Measurements from ENCODE around the gene PTPRJ.
A peak's percentile ranks its signal among the peaks of the same experiment; 100 is the strongest.
"Not testable (repeated sequence)": the region's sequence is repeated elsewhere in the genome, so short reads cannot be mapped to it uniquely, and the experiment has no call there.

PTPRJ gene

DNA sequence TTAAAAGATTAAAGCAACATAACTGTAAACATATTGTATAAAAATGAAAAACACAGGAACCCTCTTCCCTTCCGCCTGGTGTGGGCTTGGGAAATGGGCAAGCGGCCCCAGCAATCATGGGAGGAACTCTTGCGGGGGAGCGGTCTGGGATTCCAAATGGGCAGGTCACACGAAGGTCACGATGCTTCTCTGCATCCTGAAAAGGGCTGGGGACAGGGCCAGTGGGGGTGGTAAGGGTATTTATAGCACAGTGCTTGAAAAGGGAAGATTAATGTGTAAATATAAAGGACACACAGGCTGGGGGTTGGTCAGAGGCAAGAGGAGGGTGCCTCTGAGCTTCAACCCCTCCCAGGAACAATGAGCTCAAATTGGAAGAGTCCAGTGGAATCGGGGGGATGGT, 189.4 kb downstream of the PTPRJ start:
- peak; percentile 68 to 80 for DNase-seq

GRCh38 chr11:48170241-48171233, 190.2 kb downstream of the PTPRJ start:
- DNase-seq, result peak; percentile 73 to 80

GRCh38 chr11:48172818-48173609, 192.7 kb downstream of the PTPRJ start:
- DNase-seq, result peak; percentile 24 to 41

GRCh38 chr11:48177661-48178060, 197.3 kb downstream of the PTPRJ start:
- no peak for DNase-seq

DNA sequence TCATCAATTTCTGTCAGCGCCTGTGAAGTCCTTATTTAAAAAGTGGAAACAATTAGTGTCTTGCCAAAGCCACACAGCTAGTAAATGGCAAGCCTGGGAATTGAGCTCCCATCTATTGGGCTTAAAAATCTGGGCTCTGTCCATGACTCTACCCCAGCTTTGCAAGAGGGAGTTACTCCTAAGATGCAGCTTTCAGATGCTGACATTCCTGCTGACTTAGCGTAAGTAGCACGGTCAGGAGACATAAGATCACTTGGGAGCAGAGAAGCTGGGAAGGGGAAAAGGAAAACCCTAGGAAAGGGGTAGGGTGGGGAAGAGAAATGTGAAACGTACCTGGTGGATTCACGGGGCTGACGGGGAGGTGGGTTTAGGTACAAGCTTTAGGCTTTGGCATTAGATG, 200.3 kb downstream of the PTPRJ start:
- DNase-seq, result no peak

DNA sequence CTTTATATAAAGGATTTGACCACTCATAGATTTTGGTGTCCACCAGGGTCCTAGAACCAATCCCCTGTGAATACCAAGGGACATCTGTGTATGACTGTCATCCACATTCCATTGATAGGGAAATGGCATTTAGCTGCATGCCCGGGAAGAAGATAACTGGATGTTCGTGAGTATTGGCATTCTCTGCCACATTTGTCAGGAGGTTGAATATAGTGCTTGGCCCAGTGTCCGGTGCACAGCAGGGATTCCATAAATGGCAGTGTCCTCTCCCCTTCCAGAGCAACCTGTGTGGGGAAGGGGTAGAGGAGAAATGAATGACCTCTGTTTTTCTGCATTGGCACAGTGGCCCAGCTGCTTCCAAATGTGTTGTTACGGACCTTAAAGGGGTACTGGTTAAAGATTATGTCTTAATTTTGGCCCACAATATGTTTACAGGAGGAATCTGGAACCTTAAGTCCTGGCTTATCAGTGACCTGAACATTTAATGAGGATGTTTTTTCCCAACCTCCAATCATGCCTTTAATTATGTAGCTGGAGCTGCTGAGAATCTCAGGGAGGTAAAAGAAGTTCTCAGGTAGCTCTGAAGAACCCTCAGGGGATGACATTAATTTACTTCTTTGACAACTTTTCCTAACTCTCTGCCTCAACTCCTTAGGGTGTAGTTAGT, 202.6 kb downstream of the PTPRJ start:
- no peak for DNase-seq

DNA sequence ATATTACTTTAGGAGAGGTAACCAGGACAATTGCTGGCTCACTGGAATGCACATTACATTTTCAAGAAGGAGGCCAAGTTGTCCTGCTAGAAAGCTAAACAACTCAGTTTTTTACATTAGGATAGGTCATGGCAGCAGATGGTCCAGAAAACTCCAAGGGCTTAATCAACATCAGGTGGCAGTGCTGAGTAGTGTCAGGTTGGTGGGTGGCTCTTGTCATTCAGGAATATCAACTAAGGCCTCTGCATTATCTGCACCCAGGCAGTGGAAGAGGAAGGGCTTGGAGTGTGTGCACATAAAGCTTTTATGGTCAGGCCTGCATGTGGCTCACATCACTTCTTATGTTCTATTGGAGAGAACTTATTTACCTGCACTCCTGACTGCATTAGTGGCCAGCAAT, 204.1 kb downstream of the PTPRJ start:
- no peak for DNase-seq

DNA sequence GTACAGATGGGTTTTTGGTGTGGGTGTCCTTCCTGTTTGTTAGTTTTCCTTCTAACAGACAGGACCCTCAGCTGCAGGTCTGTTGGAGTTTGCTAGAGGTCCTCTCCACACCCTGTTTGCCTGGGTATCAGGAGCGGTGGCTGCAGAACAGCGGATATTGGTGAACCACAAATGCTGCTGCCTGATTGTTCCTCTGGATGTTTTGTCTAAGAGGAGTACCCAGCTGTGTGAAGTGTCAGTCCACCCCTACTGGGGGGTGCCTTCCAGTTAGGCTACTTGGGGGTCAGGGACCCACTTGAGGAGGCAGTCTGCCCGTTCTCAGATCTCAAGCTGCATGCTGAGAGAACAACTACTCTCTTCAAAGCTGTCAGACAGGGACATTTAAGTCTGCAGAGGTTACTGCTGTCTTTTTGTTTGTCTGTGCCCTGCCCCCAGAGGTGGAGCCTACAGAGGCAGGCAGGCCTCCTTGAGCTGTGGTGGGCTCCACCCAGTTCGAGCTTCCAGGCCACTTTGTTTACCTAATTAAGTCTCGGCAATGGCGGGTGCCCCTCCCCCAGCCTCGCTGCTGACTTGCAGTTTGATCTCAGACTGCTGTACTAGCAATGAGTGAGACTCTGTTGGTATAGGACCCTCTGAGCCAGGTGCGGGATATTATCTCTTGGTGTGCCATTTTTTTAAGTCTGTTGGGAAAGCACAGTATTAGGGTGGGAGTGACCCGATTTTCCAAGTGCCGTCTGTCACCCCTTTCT, 210.7 kb downstream of the PTPRJ start:
- DNase-seq, result not testable (repeated sequence)

GRCh38 chr11:48193876-48194275, 213.5 kb downstream of the PTPRJ start:
- no peak for DNase-seq

DNA sequence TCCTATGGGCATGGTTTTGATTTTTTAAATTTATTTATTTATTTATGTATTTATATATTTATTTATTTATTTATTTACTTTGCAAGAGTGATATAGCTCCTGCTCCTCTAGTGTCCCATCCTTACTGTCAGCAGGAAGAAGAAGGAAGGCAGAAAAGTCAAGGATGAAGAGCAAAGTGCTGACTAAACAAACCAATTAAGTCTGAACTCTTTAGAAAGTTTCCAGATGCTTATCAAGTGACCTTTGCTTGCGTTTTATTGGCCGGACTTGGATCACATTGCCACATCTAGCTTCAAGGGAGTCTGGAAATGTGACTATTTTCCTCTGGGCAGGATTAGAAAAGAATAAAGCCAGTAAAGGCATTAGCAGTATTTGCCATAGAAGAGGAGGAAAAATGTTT, 227.5 kb downstream of the PTPRJ start:
- DNase-seq, result no peak

DNA sequence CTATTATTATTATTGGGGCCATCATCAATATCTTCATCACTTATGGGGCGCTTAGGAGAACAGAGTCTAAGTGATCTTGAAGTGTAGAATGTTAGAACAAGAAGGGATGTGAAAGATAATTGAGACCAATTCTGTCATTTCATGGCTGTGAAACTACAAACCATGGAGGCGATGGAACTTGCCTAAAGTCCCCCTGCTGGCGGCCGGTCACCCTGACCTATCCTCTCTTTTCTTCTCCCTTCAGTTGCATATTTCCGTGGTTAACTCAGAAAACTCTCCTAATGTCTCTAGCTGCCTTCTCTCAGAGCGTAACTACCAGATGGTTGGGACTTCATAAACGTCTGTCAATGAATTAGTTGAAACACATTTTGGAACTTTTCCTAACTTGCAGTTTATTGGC, 229.7 kb downstream of the PTPRJ start:
- DNase-seq, result peak in 1 of 2 donors; percentile 2

DNA sequence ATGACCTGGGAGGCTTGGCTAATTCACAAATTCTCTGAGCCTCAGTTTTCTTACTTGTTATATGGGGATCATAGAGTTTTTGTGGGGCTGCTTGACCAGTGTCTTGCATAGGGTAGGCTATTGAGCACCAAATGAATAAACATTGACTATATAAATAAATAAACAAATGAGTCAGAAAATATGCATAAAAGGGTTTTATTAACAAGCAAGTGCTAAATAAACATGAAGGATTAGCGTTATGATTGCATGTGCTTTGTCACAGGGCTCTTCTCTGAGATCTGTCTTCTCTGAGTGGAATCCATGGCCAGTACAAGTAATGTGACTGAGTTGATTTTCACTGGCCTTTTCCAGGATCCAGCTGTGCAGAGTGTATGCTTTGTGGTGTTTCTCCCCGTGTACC, 236.2 kb downstream of the PTPRJ start, which contains the start of gene OR4B1:
Gene OR4B1 (plus strand): TSS at position 301 of the 400 bp plus-strand sequence. CDS start 0 bp downstream, at position 301.
- no peak for DNase-seq

Data from inflammatory macrophage (primary cell).